ENCODE measurements around the gene ITPR1.

ITPR1 gene

GRCh38 chr3:4493941-4494894, 1.1 kb downstream of the ITPR1 start:
- no peaks in the 10 kb centered on the region for H3K4me1 ChIP-seq (ENCODE audit: control insufficient read depth, insufficient read depth, low read length)
- no peak overlapping the region for H3K9ac ChIP-seq (ENCODE audit: low read depth, low read length)
- no peaks in the 10 kb centered on the region for H3K36me3 ChIP-seq (ENCODE audit: control insufficient read depth, insufficient read depth, low read length)
- H3K4me3 ChIP-seq (ENCODE audit: low read depth, low read length) = peak overlapping the region; percentile 84
- peaks cover 41% of the 10 kb centered on the region for H3K27me3 ChIP-seq (ENCODE audit: control insufficient read depth, insufficient read depth, low read length)
- no peaks in the 10 kb centered on the region for H3K9me3 ChIP-seq (ENCODE audit: control insufficient read depth, insufficient read depth, low read length)

GRCh38 chr3:4494895-4495264, 1.7 kb downstream of the ITPR1 start:
- Histone ChIP-seq H3K4me3 (ENCODE audit: low read depth, low read length) (no peak overlapping the region), H3K4me1 (ENCODE audit: control insufficient read depth, insufficient read depth, low read length) (no peaks in the 10 kb centered on the region), H3K36me3 (ENCODE audit: control insufficient read depth, insufficient read depth, low read length) (no peaks in the 10 kb centered on the region), H3K9me3 (ENCODE audit: control insufficient read depth, insufficient read depth, low read length) (no peaks in the 10 kb centered on the region), H3K9ac (ENCODE audit: low read depth, low read length) (no peak overlapping the region), H3K27me3 (ENCODE audit: control insufficient read depth, insufficient read depth, low read length) (peaks cover 38% of the 10 kb centered on the region)

GRCh38 chr3:4495294-4496086, 2.3 kb downstream of the ITPR1 start:
- H3K36me3 ChIP-seq (ENCODE audit: control insufficient read depth, insufficient read depth, low read length) = no peaks in the 10 kb centered on the region
- H3K9ac ChIP-seq (ENCODE audit: low read depth, low read length) = no peak overlapping the region
- H3K27me3 ChIP-seq (ENCODE audit: control insufficient read depth, insufficient read depth, low read length) = peaks cover 38% of the 10 kb centered on the region
- no peaks in the 10 kb centered on the region for H3K9me3 ChIP-seq (ENCODE audit: control insufficient read depth, insufficient read depth, low read length)
- H3K4me1 ChIP-seq (ENCODE audit: control insufficient read depth, insufficient read depth, low read length) = no peaks in the 10 kb centered on the region
- H3K4me3 ChIP-seq (ENCODE audit: low read depth, low read length) = no peak overlapping the region

GRCh38 chr3:4496087-4496452, 2.9 kb downstream of the ITPR1 start:
- H3K9ac ChIP-seq (ENCODE audit: low read depth, low read length) = no peak overlapping the region
- no peak overlapping the region for H3K4me3 ChIP-seq (ENCODE audit: low read depth, low read length)
- H3K36me3 ChIP-seq (ENCODE audit: control insufficient read depth, insufficient read depth, low read length) = no peaks in the 10 kb centered on the region

GRCh38 chr3:4497005-4497692, 4.0 kb downstream of the ITPR1 start:
- H3K4me1 ChIP-seq (ENCODE audit: control insufficient read depth, insufficient read depth, low read length) = no peaks in the 10 kb centered on the region
- H3K4me3 ChIP-seq (ENCODE audit: low read depth, low read length) = no peak overlapping the region
- peaks cover 22% of the 10 kb centered on the region for H3K27me3 ChIP-seq (ENCODE audit: control insufficient read depth, insufficient read depth, low read length)
- H3K9me3 ChIP-seq (ENCODE audit: control insufficient read depth, insufficient read depth, low read length) = no peaks in the 10 kb centered on the region
- H3K36me3 ChIP-seq (ENCODE audit: control insufficient read depth, insufficient read depth, low read length) = no peaks in the 10 kb centered on the region
- no peak overlapping the region for H3K9ac ChIP-seq (ENCODE audit: low read depth, low read length)

More at GRCh38 chr3:4496087-4496452, 2.9 kb downstream of the ITPR1 start:
- H3K27me3 ChIP-seq (ENCODE audit: control insufficient read depth, insufficient read depth, low read length) = peaks cover 33% of the 10 kb centered on the region
- H3K9me3 ChIP-seq (ENCODE audit: control insufficient read depth, insufficient read depth, low read length) = no peaks in the 10 kb centered on the region
- H3K4me1 ChIP-seq (ENCODE audit: control insufficient read depth, insufficient read depth, low read length) = no peaks in the 10 kb centered on the region

GRCh38 chr3:4497843-4498324, 4.7 kb downstream of the ITPR1 start:
- H3K9me3 ChIP-seq (ENCODE audit: control insufficient read depth, insufficient read depth, low read length) = no peaks in the 10 kb centered on the region
- H3K9ac ChIP-seq (ENCODE audit: low read depth, low read length) = no peak overlapping the region
- H3K4me1 ChIP-seq (ENCODE audit: control insufficient read depth, insufficient read depth, low read length) = no peaks in the 10 kb centered on the region
- H3K36me3 ChIP-seq (ENCODE audit: control insufficient read depth, insufficient read depth, low read length) = no peaks in the 10 kb centered on the region
- peaks cover 21% of the 10 kb centered on the region for H3K27me3 ChIP-seq (ENCODE audit: control insufficient read depth, insufficient read depth, low read length)
- no peak overlapping the region for H3K4me3 ChIP-seq (ENCODE audit: low read depth, low read length)

- no peaks in the 10 kb centered on the region for H3K9me3 ChIP-seq (ENCODE audit: control insufficient read depth, insufficient read depth, low read length)
- H3K36me3 ChIP-seq (ENCODE audit: control insufficient read depth, insufficient read depth, low read length) = no peaks in the 10 kb centered on the region
- H3K27me3 ChIP-seq (ENCODE audit: control insufficient read depth, insufficient read depth, low read length) = peaks cover 21% of the 10 kb centered on the region
- H3K4me3 ChIP-seq (ENCODE audit: low read depth, low read length) = no peak overlapping the region
- no peaks in the 10 kb centered on the region for H3K4me1 ChIP-seq (ENCODE audit: control insufficient read depth, insufficient read depth, low read length)
- no peak overlapping the region for H3K9ac ChIP-seq (ENCODE audit: low read depth, low read length)
Measured at GRCh38 chr3:4498446-4498845, 5.3 kb downstream of the ITPR1 start.

- H3K9me3 ChIP-seq (ENCODE audit: control insufficient read depth, insufficient read depth, low read length) = no peaks in the 10 kb centered on the region
- H3K4me1 ChIP-seq (ENCODE audit: control insufficient read depth, insufficient read depth, low read length) = no peaks in the 10 kb centered on the region
- no peak overlapping the region for H3K9ac ChIP-seq (ENCODE audit: low read depth, low read length)
- H3K36me3 ChIP-seq (ENCODE audit: control insufficient read depth, insufficient read depth, low read length) = no peaks in the 10 kb centered on the region
- H3K27me3 ChIP-seq (ENCODE audit: control insufficient read depth, insufficient read depth, low read length) = no peaks in the 10 kb centered on the region
- H3K4me3 ChIP-seq (ENCODE audit: low read depth, low read length) = no peak overlapping the region
Measured at GRCh38 chr3:4501437-4501836, 8.3 kb downstream of the ITPR1 start.

- Histone ChIP-seq H3K36me3 (ENCODE audit: control insufficient read depth, insufficient read depth, low read length) (no peaks in the 10 kb centered on the region), H3K4me3 (ENCODE audit: low read depth, low read length) (no peak overlapping the region), H3K27me3 (ENCODE audit: control insufficient read depth, insufficient read depth, low read length) (no peaks in the 10 kb centered on the region), H3K9ac (ENCODE audit: low read depth, low read length) (no peak overlapping the region), H3K9me3 (ENCODE audit: control insufficient read depth, insufficient read depth, low read length) (no peaks in the 10 kb centered on the region), H3K4me1 (ENCODE audit: control insufficient read depth, insufficient read depth, low read length) (no peaks in the 10 kb centered on the region)
Measured at GRCh38 chr3:4501927-4502326, 8.8 kb downstream of the ITPR1 start.

GRCh38 chr3:4503050-4503449, 9.9 kb downstream of the ITPR1 start:
- Histone ChIP-seq H3K36me3 (ENCODE audit: control insufficient read depth, insufficient read depth, low read length) (no peaks in the 10 kb centered on the region), H3K4me3 (ENCODE audit: low read depth, low read length) (no peak overlapping the region), H3K9ac (ENCODE audit: low read depth, low read length) (no peak overlapping the region), H3K27me3 (ENCODE audit: control insufficient read depth, insufficient read depth, low read length) (no peaks in the 10 kb centered on the region), H3K4me1 (ENCODE audit: control insufficient read depth, insufficient read depth, low read length) (peaks cover 6% of the 10 kb centered on the region), H3K9me3 (ENCODE audit: control insufficient read depth, insufficient read depth, low read length) (no peaks in the 10 kb centered on the region)

GRCh38 chr3:4504340-4505261, 11.5 kb downstream of the ITPR1 start:
- Histone ChIP-seq H3K9me3 (ENCODE audit: control insufficient read depth, insufficient read depth, low read length) (no peaks in the 10 kb centered on the region), H3K4me3 (ENCODE audit: low read depth, low read length) (no peak overlapping the region), H3K27me3 (ENCODE audit: control insufficient read depth, insufficient read depth, low read length) (no peaks in the 10 kb centered on the region), H3K9ac (ENCODE audit: low read depth, low read length) (no peak overlapping the region), H3K36me3 (ENCODE audit: control insufficient read depth, insufficient read depth, low read length) (no peaks in the 10 kb centered on the region), H3K4me1 (ENCODE audit: control insufficient read depth, insufficient read depth, low read length) (peaks cover 6% of the 10 kb centered on the region)

Data from iPS-15b (cell line).